Medulla oblongata (tissue), 1 donor: ENCODE measurements around the gene TSPAN32.

ENCODE experiments used
- DNase-seq: peaks from one replicate; pipeline ENCODE4 v3.0.0-alpha.2; 2015; ENCODE audit errors: extremely low spot score

The TSPAN32 gene, protein sequence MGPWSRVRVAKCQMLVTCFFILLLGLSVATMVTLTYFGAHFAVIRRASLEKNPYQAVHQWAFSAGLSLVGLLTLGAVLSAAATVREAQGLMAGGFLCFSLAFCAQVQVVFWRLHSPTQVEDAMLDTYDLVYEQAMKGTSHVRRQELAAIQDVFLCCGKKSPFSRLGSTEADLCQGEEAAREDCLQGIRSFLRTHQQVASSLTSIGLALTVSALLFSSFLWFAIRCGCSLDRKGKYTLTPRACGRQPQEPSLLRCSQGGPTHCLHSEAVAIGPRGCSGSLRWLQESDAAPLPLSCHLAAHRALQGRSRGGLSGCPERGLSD

DNA sequence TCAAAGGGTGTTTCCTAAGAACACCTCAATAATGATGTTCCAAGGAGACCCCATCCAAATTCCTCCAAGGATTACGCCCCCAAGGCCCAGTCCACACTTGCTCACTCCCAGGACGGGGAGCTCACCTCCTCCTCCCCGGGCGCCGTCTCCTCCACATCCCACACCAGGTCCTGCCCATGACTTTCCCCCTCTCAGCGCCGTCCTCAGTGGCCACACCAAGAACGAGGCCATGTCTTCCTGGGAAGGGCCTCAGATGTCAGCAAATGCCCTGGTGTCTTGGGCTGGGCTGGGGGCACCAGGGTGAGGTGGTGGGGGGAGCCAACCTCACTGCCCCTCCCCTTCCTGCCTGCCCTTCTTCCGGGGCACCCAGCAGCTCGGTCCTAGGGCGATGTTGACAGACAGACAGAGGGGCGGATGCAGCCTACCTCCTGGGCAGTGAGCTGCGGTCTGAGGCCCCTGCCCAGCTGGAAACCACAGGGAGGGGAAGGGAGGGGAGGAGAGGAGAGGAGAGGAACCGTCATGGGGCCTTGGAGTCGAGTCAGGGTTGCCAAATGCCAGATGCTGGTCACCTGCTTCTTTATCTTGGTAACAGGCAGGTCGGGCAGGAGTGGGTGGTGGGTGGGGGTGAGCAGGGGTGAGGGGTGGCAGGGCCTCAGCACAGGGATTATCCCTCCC lies at the start of gene TSPAN32, which contains the start of gene C11orf21:
TSPAN32 (plus strand) TSS at position 383 of the 675 bp plus-strand sequence; CDS start at position 520, 137 bp downstream.
C11orf21 (minus strand) TSS at position 288 of the 675 bp plus-strand sequence; CDS start at position 178, 110 bp downstream.
- peak; percentile 73 for DNase-seq

DNA sequence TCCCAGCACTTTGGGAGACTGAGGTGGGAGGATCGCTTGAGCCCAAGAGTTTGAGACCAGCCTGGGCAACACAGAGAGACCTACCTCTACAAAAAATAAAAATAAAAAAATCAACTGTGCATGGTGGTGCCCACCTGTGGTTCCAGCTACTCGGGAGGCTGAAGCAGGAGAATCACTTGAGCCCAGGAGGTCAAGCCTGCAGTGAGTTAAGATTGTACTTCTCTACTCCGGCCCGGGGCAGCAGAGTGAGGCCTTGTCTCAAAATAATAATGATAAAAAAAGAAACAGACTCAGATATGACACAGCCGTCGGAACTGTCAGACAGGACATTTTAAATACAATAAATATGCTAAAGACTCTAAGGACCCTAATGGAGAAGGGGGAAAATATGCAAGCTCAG lies 49.8 kb upstream of the TSPAN32 start:
- no peak for DNase-seq

DNA sequence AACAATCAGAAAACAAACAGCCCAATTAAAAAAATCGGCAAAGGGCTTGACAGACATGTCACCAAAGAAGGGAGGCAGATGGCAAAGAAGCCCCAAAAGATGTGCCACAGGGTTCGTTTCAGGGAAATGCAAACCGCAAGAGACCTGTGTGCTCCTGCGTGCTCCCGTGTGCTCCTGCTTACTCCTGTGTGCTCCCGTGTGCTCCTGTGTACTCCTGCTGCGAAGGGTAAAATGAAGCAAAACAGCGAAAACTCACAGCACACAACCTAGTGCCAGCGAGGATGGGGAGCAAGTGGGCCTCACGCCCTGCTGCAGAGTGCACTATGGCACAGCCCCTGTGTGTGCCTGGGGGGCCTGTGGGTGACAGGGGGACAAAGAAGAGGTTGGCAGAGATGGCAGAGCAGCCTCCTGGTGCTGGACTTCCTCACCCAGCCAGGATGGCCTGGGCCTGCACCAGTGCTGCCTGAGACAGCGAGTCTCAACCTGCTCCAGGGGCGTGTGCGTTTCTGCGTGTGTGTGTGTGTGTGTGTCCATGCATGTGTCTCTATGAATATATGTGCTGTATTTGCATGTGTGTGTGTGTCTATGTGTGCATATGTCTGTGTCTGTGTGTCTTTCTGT lies 45.4 kb upstream of the TSPAN32 start:
- DNase-seq = no peak

DNA sequence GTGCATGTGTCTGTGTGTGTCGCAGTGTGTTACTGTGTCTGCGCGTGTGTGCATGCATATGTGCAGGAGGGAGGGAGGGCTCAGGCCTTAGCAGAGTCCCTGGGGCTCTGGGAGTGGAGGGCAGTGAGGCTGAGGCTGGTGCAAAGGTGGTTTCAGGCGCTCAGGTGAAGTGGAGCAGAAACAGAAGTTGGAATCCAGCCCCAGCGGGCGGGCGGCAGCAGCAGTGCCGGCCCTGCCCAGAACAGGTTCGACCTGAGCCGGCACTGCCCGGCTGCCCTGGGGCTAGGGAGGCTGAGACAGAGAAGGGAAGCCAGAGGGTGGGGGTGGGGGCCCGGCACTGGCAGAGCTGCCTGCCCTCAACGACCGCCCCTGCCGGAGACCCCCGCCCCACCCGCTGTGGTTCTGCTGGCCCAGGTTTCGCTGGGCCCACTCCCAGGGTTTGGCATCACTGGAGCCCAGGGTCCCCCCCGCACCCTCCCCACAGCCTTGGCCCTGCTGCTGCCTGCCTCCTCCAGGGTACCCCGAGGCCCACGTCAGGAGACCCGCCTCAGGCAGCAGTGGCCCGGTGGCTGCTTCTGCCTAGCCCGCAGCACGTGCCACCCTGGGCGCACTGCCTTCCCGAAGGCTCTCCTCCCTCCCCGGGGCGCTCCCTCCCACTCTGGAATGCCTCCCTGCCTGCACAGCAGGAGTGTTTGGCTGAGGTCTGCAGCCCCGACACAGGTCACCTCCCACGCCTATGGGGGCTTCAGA lies 44.7 kb upstream of the TSPAN32 start:
- no peak for DNase-seq

DNA sequence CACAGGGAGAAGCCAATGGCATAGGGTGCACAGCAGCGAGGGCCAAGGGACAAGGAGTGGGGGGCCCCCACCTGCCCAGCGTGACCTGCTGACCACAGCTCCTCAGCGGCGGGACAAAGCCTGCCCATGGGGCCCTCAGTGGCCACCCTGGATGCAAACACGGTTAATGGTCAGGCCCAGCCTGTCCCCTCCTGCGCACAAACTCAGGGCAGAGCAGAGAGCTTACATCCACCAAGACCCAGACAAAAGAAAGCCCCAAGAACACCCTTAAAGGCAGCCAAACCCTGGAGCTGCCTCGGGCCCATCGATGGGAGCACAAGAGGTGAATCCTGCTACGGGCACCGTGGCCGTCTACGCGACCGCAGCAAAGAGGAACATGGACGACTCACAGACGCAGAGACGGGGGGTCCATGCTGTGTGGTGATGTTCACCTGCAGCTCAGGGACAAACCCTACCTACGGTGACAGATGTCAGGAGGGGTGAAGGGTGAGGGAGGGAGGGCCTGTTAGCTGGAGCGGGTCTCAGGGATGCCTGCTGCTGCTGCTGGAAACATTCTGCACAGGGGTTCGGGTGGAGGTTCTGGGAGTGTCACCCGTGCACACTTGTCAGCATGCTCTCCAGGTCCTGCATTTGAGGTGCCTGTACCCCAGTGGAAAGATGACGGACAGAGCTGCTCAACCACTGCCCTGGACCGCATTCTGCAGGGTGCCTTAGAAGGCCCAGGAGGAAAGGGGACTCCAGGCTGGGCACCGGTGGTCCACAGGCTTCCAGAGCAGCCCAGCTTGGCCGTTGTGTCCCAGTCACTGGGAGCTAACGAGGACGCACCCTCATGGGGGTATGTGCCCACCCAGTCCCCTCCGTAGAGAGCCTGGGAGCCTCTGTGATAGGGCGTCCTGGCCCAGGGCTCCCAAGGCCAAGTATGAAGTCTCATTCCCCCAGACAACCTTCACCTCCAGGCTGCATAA lies 43.0 kb upstream of the TSPAN32 start:
- DNase-seq = no peak

DNA sequence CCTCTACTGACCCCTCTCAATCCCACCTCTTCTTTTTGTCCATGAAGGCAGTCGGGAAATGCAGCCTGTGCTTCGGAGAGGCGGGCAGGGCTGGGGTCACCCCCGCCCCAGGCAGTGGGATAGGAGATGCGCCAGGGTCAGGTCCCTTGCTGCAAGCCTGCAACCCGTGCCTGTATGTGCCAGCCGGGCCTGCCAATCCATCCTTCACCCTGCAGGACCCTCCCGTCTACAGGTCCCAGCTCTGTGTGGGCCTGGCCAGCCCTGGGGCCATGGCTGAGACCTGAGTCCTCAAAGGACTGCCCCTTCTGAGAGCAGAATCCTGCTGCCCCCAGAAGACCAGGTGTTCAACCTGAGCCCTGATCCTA lies 42.4 kb upstream of the TSPAN32 start:
- no peak for DNase-seq

DNA sequence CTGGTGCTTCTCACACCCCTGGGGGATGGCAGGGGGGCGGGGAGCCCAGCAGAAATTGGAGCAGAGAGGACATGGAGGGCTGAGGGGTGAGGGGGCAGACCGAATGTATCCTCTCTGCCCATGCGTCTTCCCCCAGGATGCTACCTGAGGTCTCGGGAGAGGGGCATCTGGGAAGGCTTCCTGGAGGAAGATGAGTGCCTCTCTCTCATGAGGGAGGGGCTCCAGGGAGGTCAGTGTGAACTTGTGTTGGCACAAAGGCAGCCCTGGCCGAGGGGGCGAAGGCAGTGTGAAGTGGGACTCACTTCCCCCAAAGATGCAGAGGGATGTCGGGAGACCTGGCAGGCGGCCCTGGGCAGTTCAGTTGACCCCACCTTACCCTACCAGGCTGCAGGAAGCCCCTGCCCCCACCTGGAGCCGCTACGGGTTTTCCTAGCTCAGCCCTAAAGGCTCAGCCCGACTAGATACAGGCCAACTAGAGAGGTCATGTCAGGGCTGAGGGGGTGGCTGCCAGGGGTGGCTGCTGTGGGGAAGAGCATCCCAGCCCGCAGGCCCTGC lies 41.8 kb upstream of the TSPAN32 start:
- no peak for DNase-seq

DNA sequence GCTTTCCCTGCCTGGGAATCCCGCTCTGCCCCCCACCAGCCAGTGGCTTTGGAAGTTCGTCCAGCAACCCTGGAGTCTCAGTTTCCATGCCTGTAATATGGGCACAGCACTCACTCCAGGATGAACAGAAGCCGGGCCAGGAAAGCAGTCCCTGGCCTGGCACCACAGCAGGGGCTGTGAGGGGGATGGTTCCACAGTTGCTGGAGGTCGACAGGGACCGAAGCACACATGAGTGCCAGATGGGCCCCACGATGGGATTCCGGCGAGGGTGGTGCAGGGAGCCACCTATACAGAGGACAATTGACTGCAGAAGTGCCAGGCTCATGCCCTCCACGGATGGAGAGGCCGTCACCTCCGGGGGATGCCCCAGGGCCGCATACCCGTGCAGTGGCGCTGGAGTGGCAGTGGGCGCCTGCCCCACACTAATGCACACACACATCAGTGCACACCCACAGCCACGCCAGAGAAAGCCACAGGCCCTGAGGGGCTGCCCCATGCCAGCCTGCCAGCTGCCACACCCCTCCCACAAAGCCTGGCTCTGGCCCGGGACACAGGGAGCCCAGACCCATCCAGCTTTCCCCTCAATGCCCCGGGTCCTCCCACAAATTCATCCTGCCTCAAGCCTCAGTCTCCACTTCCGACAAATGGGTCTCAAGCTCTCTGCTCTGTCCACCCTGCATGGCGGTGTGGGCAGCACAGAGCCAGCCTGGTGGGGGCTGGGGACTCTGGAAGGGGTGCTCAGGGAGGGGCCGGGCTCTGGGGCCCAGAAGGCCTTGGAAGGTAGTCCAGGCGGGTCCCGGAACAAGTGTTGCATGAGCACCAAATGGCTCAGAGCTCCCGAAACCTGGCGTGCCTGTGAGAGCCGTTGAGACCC lies 41.1 kb upstream of the TSPAN32 start:
- no peak for DNase-seq

DNA sequence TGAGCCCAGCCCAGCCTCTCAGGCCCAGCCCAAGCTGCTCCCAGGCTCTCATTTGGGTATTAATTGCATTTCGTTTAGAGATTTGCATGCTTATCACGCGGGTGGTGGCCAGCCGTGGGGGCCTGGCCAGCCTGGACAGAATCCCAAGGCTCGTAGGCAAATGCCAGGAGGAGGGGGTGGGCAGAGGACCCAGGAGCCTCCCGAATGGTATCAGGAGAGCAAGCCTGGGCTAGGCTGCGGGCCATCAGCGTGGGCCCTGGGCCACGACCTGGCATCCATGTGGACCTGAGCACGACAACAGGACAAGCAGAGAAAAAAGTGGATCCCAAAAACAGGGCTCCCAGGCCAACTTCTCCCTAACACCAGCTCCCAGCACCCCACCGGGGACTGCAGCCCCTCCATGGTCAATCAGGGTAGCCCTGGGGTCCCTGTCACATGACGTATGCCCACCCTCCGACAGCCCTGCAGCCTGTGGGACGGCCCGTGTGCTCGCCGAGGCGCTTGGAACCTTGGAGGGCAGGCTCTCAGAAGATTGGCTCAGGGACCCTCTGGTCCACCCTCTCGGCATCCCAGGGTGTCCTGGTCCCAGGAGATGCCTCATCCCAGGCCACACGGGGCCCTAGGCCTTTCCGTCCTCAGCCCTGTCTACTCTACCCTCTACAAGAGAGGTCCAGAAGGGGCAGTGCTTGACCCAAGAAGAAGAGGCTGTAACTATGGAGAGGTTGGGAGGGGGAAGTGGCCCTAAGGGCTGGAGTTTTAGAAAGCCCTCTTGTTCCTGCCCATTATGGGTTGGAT lies 40.2 kb upstream of the TSPAN32 start:
- no peak for DNase-seq

DNA sequence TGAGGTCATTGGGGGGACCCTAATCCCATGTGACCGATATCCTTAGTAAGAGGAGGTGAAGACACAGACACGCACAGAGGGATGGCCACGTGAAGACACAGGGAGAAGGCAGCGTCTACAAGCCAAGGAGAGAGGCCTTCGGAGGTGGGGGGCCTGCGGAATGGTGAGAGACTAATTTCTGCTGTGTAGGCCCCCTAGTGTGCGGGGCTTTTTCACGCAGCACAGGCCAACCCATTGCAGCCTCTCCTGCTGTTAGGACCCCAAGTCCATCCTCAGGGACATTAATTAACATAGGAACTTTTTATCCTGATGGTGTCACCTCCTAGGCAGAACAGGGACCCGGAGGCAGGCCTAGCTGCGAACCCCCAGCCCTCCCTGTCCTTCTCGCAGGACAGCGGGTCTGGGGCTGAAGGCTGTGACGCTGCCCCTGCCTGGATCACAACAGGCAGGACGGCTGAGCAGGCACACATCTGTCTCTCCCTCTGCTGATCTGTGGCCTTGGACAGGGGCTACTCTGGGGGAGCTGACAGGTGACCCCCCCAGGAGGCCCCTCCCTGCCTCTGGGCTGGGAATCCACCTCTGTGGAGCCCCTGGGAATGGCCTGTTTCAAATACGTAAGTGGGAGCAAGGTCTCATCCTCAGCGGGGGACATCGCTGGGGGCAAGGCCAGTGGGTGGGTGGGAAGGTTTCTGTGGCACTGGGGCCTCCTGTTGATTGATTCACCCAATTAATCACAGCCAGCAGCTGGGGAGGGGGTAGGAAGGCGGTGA lies 39.3 kb upstream of the TSPAN32 start:
- DNase-seq = no peak

DNA sequence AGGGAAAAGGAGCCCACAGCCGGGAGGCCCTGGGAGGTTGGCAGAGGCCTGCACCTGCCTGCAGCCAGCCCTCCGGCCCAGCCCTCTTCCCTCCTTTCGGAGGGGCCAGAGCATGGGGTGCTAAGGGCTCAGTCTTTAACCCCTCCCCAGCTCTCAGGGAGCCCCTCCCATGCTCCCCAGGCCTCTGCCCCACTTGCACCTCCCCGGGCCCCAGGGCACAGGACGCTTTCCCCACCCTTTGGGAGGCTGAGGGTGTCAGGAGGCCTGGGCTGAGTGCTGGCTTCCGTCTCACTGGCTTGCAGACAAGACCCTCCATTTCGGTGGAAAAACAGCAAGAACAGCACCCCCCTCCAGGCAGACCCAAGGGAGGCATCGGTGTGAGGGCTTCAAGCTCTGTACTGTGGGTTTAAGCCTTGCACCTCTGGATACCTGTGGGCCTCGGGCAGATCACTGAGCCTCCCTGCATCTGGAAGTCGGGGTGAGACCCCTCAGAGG lies 38.7 kb upstream of the TSPAN32 start:
- no peak for DNase-seq

DNA sequence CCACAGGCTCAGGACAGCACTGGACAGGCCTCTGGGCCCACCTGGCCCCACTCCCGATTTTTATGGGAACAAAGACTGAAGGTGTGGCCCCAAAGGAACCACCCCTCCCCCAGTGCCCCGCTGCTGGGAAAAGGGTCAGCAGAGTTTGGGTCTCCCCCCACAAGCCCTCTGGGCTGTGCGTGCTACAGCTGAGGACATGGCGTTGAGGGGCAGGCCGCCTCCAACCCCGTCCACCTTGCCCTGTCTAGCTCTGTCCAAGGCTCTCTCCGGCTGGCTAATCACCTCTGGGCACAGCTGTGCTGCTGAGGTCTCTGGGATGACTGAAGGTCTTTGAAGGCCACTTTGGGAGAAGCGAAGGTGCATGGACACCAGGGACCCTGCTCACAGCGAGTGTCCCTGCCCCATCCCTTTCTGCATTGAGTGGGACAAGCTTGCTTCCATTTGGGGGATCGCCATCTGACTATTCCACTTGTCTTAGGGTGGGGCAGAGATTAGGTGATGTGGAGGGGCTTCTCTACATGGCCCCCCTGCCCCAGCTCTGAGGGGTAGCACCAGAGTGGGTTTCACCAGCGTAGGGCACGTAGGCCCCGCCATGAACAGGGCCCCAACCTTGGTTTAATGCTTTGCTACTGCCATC lies 38.0 kb upstream of the TSPAN32 start:
- no peak for DNase-seq

DNA sequence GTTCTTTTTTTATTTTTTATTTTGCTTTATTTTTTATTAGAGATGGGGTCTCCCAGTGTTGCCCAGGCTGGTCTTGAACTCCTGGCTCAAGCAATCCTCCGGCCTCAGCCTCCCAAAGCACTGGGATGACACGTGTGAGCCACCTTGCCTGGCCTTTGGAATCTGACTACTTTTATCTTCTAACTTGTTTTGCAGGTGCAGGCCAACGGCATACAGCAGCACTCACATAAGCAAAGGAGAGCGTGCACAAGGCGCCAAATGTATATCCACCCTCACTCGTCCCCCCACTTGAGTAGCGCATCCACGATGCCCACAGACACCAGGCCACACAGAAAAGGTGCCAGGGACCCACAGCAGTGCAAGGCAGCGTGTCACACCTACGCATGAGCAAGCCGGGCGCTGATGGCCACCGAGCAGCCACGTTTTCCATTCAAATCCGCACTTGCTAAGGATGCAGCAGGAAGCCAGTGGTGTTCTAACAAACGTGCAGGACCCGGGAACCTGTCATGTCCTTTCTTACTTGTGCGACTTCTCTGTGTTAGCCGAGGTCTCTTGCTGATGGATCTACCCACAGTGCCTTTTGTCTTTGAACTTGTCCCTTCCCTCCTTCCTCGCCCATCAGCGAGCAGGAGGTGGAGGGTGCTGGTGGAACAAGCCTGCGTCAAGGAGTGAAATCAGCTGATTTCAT lies 37.3 kb upstream of the TSPAN32 start:
- no peak for DNase-seq

DNA sequence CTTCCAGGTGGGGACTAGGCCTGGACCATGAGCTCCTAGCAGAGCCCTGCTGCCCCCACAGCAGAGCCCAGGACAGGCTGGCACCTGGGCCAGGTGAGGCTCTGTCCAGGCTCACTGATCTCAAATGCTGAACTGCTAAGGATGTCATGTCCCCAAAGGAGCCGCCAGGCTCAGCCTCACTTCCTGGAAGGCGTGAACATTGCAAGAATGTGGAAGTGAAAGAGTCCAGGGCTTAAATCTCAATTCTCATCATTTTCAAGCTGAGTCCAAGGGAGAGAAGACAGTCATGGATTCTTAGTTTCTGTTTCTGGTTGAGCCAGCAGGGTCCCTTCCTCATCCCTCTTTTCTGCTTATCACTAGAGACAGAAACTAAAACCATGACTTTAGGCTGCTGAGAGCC lies 36.4 kb upstream of the TSPAN32 start:
- peak; percentile 78 for DNase-seq

DNA sequence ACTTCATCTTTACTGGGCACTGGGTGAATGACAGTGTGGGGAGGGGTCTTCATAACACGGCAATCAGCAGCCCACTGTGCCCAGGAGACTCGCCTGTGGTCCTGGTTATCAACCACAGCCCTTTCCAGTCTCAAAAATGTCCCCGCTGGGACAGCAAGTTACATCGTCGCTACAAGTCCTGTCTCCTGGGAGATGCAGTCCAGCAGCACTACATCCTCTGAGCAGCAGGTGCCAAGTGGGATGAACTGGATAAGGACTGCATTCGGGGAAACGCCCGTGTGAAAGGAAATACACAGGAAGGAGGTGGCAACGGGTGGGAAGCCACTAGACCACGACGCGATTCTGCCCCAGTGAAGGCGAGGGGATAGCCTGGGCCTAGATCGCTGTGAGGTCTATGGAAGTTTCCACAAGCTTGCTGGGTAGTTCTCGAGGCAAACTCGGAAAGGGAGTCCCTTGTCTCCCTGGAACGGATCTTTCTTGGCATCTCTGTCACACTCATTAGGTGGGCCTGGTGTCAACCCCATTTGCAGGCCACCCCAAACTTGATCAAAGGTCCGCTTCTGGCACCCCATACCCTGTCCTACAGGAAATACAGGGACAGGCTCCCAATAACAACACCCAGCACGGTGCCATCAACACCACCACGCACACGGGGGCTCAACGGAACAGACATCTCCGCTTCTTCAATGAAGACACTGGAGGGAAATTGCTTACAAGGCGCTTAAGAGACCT lies 35.8 kb upstream of the TSPAN32 start:
- DNase-seq = no peak
